Vagina (tissue), 2 donors: ENCODE measurements around the gene OR5AS1.

ENCODE experiments used
- CTCF ChIP-seq, 3 experiments: fragments of 450-650 bp in 2 of 3; fragments of 200-600 bp in 1 of 3; sonication (generic) in 1 of 3; IDR thresholded peaks; one replicate each; pipeline ENCODE4 v1.5.1; 2017 to 2019; ENCODE audit warnings: antibody characterized with exemption in 3 of 3, mild to moderate bottlenecking in 2 of 3, moderate library complexity in 2 of 3
- POLR2A ChIP-seq, 2 donors: fragments of 450-650 bp; IDR thresholded peaks; one replicate each; pipeline ENCODE4 v1.6.1; 2017; ENCODE audit warnings: antibody characterized with exemption in 2 of 2, mild to moderate bottlenecking in 2 of 2, moderate library complexity in 2 of 2
- POLR2AphosphoS5 ChIP-seq, 2 donors: sonication (generic); formaldehyde crosslinking; IDR thresholded peaks; one replicate each; pipeline ENCODE4 v1.9.0; 2017; ENCODE audit warnings: antibody characterized with exemption in 2 of 2, mild to moderate bottlenecking in 2 of 2, low read depth in 1 of 2; ENCODE audit not compliant: insufficient read depth in 1 of 2

- no peak for TF ChIP-seq CTCF (IDR thresholded peaks at IDR 0.05)
- TF ChIP-seq POLR2AphosphoS5 (IDR thresholded peaks at IDR 0.05; ENCODE audit: insufficient read depth in 1 of 2, low read depth in 1 of 2) = no peak
- no peak for TF ChIP-seq POLR2A (IDR thresholded peaks at IDR 0.05)
Observed at GRCh38 chr11:56049487-56049886, 22.0 kb downstream of the OR5AS1 start.
